Smooth muscle cell (in vitro differentiated cells): ENCODE results near the gene CIB1. TPM values are rescaled to one million over a fixed set of nuclear protein-coding genes. Genes with fewer than 3 reads are reported as not detected.

Experiments
- DNase-seq: peaks from one replicate; lab custom pipeline; 2025; ENCODE audit not compliant: unreplicated experiment; lab: John Stamatoyannopoulos, UW
- H2AFZ ChIP-seq: fragments of 200-600 bp; sonication (generic); 2 replicates; pipeline ENCODE4 v1.6.0; 2016; ENCODE audit warnings: antibody characterized with exemption, low read depth, mild to moderate bottlenecking
- H3F3A ChIP-seq: fragments of 200-600 bp; sonication (generic); 2 replicates; pipeline ENCODE4 v1.6.0; 2017; ENCODE audit warnings: antibody characterized with exemption, low read depth
- H3K27ac ChIP-seq: fragments of 200-600 bp; sonication (generic); 2 replicates; pipeline ENCODE4 v1.5.1; 2016; ENCODE audit warnings: low read depth, mild to moderate bottlenecking
- H3K27me3 ChIP-seq: fragments of 200-600 bp; sonication (generic); 2 replicates; pipeline ENCODE4 v1.6.1; 2016; ENCODE audit warnings: low read depth, mild to moderate bottlenecking
- H3K36me3 ChIP-seq: fragments of 200-600 bp; sonication (generic); 2 replicates; pipeline ENCODE4 v1.5.1; 2016; ENCODE audit warnings: low read depth
- H3K4me1 ChIP-seq: fragments of 200-600 bp; sonication (generic); 2 replicates; pipeline ENCODE4 v1.5.1; 2016; ENCODE audit warnings: low read depth
- H3K4me2 ChIP-seq: fragments of 200-600 bp; sonication (generic); 2 replicates; pipeline ENCODE4 v1.6.0; 2016; ENCODE audit warnings: mild to moderate bottlenecking
- H3K4me3 ChIP-seq: fragments of 200-600 bp; sonication (generic); 2 replicates; pipeline ENCODE4 v1.5.1; 2016; ENCODE audit warnings: mild to moderate bottlenecking
- H3K79me2 ChIP-seq: fragments of 200-600 bp; sonication (generic); 2 replicates; pipeline ENCODE4 v1.6.0; 2016; ENCODE audit warnings: low read depth, mild to moderate bottlenecking
- H3K9ac ChIP-seq: fragments of 200-600 bp; sonication (generic); 2 replicates; pipeline ENCODE4 v1.6.0; 2016; ENCODE audit warnings: low read depth
- H3K9me3 ChIP-seq: fragments of 200-600 bp; sonication (generic); replicated peaks from 2 replicates; pipeline ENCODE4 v1.5.1; 2016; ENCODE audit warnings: low read depth
- H4K20me1 ChIP-seq: fragments of 200-600 bp; sonication (generic); 2 replicates; pipeline ENCODE4 v1.6.0; 2016; ENCODE audit warnings: low read depth
- CTCF ChIP-seq: fragments of 200-600 bp; sonication (generic); IDR thresholded peaks from 2 replicates; pipeline ENCODE4 v1.5.1; 2017; ENCODE audit warnings: borderline replicate concordance, mild to moderate bottlenecking, antibody characterized with exemption; ENCODE audit not compliant: insufficient read depth, poor library complexity, severe bottlenecking
- WGBS: methylation state at CpG from one replicate; pipeline ENCODE4 v1.1.7; 2016; ENCODE audit warnings: low lambda C conversion rate; 5-methylcytosine and 5-hydroxymethylcytosine counted together
- polyA plus RNA-seq: library from polyadenylated mRNA; unstranded; fragments of >200 nt; fragmentation: Nextera tagmentation; extraction: Ambion mirVana; gene quantifications from 2 replicates; pipeline ENCODE4 v1.2.1, GENCODE V29; 2016
- total RNA-seq: library from RNA; depleted of rRNA; stranded (reverse); fragments of >200 nt; gene quantifications from 2 replicates; pipeline ENCODE4 v1.2.3, GENCODE V29; 2014

The CIB1 gene
- total and polyA plus RNA-seq, 2 experiments from 2014 or later: 33.9 to 132 TPM

- Histone ChIP-seq H3K9ac (no peak overlapping the region), H3K36me3 (no peaks in the 10 kb centered on the region), H3F3A (no peaks in the 10 kb centered on the region), H3K4me2 (no peak overlapping the region), H3K4me3 (no peak overlapping the region), H2AFZ (no peak overlapping the region), H3K27ac (no peak overlapping the region), H3K79me2 (peaks cover 76% of the 10 kb centered on the region), H3K9me3 (no peaks in the 10 kb centered on the region), H4K20me1 (peaks cover 75% of the 10 kb centered on the region), H3K4me1 (peaks cover 12% of the 10 kb centered on the region), H3K27me3 (no peaks in the 10 kb centered on the region)
- 97% methylated on average over 6 of the region's 6 CpGs for WGBS
- DNase-seq: no peak
- TF ChIP-seq CTCF: no peak
Measured at GRCh38 chr15:90207252-90207651, 26.5 kb downstream of the CIB1 start.

GRCh38 chr15:90205886-90206285 lies 27.9 kb downstream of the CIB1 start:
- Histone ChIP-seq H3F3A (peaks cover 8% of the 10 kb centered on the region), H3K27me3 (no peaks in the 10 kb centered on the region), H3K36me3 (no peaks in the 10 kb centered on the region), H3K4me3 (no peak overlapping the region), H3K4me2 (peak overlapping the region; percentile 17), H3K27ac (no peak overlapping the region), H2AFZ (no peak overlapping the region), H3K4me1 (peaks cover 8% of the 10 kb centered on the region), H3K9ac (no peak overlapping the region), H3K9me3 (no peaks in the 10 kb centered on the region), H3K79me2 (peaks cover 78% of the 10 kb centered on the region), H4K20me1 (peaks cover 71% of the 10 kb centered on the region)
- DNase-seq: no peak
- WGBS: 53% methylated on average over 5 of the region's 5 CpGs
- no peak for TF ChIP-seq CTCF

- Histone ChIP-seq H3K4me3 (no peak overlapping the region), H3K79me2 (peaks cover 74% of the 10 kb centered on the region), H2AFZ (no peak overlapping the region), H3K4me2 (peak overlapping the region; percentile 17), H3K36me3 (no peaks in the 10 kb centered on the region), H3K27me3 (no peaks in the 10 kb centered on the region), H3F3A (peaks cover 14% of the 10 kb centered on the region), H3K27ac (no peak overlapping the region), H3K9ac (no peak overlapping the region), H3K4me1 (peaks cover 14% of the 10 kb centered on the region), H4K20me1 (peaks cover 69% of the 10 kb centered on the region), H3K9me3 (no peaks in the 10 kb centered on the region)
- DNase-seq: no peak
- WGBS: 84% methylated on average over 10 of the region's 10 CpGs
- TF ChIP-seq CTCF: no peak
Measured at GRCh38 chr15:90205050-90205848, 28.5 kb downstream of the CIB1 start.

GRCh38 chr15:90203922-90204321 lies 29.8 kb downstream of the CIB1 start:
- peaks cover 67% of the 10 kb centered on the region for H3K79me2 ChIP-seq

More at GRCh38 chr15:90203922-90204321, 29.8 kb downstream of the CIB1 start:
- Histone ChIP-seq H4K20me1 (peaks cover 64% of the 10 kb centered on the region), H3F3A (peaks cover 15% of the 10 kb centered on the region), H3K4me1 (peaks cover 14% of the 10 kb centered on the region), H3K9ac (no peak overlapping the region), H3K9me3 (no peaks in the 10 kb centered on the region), H3K27me3 (no peaks in the 10 kb centered on the region), H3K4me3 (no peak overlapping the region), H2AFZ (no peak overlapping the region), H3K27ac (no peak overlapping the region), H3K4me2 (no peak overlapping the region), H3K36me3 (no peaks in the 10 kb centered on the region)
- no peak for DNase-seq
- TF ChIP-seq CTCF: no peak
- WGBS: 79% methylated on average over 8 of the region's 8 CpGs
